ENCODE results near the gene HYKK.

DNA sequence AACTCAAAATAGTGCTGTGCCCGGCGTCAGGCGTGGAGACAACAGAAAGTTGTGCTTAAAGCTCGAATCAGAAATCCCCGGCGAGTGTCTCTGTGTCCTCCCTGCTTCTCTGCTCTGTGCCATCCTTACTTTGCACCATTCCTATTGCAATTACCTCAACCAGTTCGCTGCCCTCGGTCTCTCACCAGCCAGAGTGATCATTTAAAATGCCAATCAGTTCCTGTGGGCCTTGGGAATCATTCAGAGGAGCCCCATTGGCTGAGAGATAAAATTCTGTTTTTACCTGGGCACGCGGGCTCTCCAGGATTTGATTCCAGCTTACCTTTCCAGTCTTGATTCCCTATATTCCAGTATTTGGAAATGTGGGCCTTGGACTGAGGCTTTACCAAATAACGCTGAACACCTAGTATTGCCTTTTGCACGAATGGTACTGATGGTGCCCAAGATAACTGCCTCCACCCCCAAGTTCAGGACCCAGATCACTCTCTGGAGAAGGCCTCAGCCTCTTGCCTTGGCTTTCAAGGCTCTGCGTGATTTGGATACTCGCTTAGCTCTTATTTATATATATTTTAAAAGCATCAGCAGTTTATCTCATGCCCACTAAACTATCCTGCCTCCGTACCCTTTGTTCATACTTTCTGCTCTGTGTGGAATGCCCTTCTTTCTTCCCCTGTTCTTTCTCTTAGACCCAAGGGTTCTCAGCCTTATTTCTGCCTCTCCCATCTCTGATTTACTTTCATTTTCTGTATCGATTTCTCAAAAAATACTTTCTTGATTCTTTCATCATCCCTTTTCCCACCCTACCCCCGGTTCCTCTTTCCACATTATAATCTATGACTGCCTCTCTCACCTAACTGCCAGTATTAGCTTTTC is 33.7 kb downstream of the HYKK start:
- TF ChIP-seq, protein P1, sequence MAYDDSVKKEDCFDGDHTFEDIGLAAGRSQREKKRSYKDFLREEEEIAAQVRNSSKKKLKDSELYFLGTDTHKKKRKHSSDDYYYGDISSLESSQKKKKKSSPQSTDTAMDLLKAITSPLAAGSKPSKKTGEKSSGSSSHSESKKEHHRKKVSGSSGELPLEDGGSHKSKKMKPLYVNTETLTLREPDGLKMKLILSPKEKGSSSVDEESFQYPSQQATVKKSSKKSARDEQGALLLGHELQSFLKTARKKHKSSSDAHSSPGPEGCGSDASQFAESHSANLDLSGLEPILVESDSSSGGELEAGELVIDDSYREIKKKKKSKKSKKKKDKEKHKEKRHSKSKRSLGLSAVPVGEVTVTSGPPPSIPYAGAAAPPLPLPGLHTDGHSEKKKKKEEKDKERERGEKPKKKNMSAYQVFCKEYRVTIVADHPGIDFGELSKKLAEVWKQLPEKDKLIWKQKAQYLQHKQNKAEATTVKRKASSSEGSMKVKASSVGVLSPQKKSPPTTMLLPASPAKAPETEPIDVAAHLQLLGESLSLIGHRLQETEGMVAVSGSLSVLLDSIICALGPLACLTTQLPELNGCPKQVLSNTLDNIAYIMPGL (CRISPR knock-in tag; IDR thresholded peaks at IDR 0.05; ENCODE audit: borderline replicate concordance) = no peak
- TF ChIP-seq, protein P2, sequence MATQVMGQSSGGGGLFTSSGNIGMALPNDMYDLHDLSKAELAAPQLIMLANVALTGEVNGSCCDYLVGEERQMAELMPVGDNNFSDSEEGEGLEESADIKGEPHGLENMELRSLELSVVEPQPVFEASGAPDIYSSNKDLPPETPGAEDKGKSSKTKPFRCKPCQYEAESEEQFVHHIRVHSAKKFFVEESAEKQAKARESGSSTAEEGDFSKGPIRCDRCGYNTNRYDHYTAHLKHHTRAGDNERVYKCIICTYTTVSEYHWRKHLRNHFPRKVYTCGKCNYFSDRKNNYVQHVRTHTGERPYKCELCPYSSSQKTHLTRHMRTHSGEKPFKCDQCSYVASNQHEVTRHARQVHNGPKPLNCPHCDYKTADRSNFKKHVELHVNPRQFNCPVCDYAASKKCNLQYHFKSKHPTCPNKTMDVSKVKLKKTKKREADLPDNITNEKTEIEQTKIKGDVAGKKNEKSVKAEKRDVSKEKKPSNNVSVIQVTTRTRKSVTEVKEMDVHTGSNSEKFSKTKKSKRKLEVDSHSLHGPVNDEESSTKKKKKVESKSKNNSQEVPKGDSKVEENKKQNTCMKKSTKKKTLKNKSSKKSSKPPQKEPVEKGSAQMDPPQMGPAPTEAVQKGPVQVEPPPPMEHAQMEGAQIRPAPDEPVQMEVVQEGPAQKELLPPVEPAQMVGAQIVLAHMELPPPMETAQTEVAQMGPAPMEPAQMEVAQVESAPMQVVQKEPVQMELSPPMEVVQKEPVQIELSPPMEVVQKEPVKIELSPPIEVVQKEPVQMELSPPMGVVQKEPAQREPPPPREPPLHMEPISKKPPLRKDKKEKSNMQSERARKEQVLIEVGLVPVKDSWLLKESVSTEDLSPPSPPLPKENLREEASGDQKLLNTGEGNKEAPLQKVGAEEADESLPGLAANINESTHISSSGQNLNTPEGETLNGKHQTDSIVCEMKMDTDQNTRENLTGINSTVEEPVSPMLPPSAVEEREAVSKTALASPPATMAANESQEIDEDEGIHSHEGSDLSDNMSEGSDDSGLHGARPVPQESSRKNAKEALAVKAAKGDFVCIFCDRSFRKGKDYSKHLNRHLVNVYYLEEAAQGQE (IDR thresholded peaks at IDR 0.05) = no peak
- TF ChIP-seq, protein P3, sequence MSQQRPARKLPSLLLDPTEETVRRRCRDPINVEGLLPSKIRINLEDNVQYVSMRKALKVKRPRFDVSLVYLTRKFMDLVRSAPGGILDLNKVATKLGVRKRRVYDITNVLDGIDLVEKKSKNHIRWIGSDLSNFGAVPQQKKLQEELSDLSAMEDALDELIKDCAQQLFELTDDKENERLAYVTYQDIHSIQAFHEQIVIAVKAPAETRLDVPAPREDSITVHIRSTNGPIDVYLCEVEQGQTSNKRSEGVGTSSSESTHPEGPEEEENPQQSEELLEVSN (IDR thresholded peaks at IDR 0.05; ENCODE audit: borderline replicate concordance, low read depth) = no peak
- TF ChIP-seq, protein P4, sequence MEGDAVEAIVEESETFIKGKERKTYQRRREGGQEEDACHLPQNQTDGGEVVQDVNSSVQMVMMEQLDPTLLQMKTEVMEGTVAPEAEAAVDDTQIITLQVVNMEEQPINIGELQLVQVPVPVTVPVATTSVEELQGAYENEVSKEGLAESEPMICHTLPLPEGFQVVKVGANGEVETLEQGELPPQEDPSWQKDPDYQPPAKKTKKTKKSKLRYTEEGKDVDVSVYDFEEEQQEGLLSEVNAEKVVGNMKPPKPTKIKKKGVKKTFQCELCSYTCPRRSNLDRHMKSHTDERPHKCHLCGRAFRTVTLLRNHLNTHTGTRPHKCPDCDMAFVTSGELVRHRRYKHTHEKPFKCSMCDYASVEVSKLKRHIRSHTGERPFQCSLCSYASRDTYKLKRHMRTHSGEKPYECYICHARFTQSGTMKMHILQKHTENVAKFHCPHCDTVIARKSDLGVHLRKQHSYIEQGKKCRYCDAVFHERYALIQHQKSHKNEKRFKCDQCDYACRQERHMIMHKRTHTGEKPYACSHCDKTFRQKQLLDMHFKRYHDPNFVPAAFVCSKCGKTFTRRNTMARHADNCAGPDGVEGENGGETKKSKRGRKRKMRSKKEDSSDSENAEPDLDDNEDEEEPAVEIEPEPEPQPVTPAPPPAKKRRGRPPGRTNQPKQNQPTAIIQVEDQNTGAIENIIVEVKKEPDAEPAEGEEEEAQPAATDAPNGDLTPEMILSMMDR (IDR thresholded peaks at IDR 0.05) = no peak
- TF ChIP-seq MAZ (IDR thresholded peaks at IDR 0.05; ENCODE audit: borderline replicate concordance, low read depth, low read length) (no peak), MAFK (IDR thresholded peaks at IDR 0.05; ENCODE audit: partially characterized antibody) (no peak), NPAS2 (CRISPR knock-in tag; IDR thresholded peaks at IDR 0.05; ENCODE audit: borderline replicate concordance) (no peak), CHD4 (IDR thresholded peaks at IDR 0.05; ENCODE audit: borderline replicate concordance) (no peak), CEBPB (IDR thresholded peaks at IDR 0.05) (no peak), RCOR1 (IDR thresholded peaks at IDR 0.05; ENCODE audit: low read depth, low read length) (no peak)
